Esophagus muscularis mucosa (tissue), 4 donors: ENCODE measurements around the gene TANC1. TPM values are rescaled to one million over a fixed set of nuclear protein-coding genes. Genes with fewer than 3 reads are reported as not detected.

ENCODE experiments used
- DNase-seq: peaks from one replicate; pipeline ENCODE4 v3.0.0-alpha.2; 2017; ENCODE audit errors: extremely low spot score
- H3K27ac ChIP-seq, 4 donors: fragments of 200-600 bp; sonication (generic); replicated peaks in 1 of 4; 1 replicate in 3 of 4; 2 replicates in 1 of 4; pipeline ENCODE4 v1.5.1; 2016 to 2019; ENCODE audit warnings: mild to moderate bottlenecking in 1 of 4
- H3K27me3 ChIP-seq, 4 donors: fragments of 200-600 bp; sonication (generic); one replicate each; pipeline versions ENCODE4 v1.5.1 to v1.6.0; 2016 to 2019
- H3K36me3 ChIP-seq, 4 donors: fragments of 200-600 bp; sonication (generic); one replicate each; pipeline ENCODE4 v1.5.1; 2016 to 2019
- H3K4me1 ChIP-seq, 4 donors: fragments of 200-600 bp; sonication (generic); one replicate each; pipeline ENCODE4 v1.5.1; 2016 to 2019
- H3K4me3 ChIP-seq, 4 donors: fragments of 200-600 bp; sonication (generic); 1 replicate in 2 of 4; 2 replicates in 2 of 4; pipeline ENCODE4 v1.5.1; 2016 to 2019; ENCODE audit warnings: mild to moderate bottlenecking in 4 of 4, moderate library complexity in 1 of 4
- H3K9me3 ChIP-seq, 4 donors: fragments of 200-600 bp; sonication (generic); 1 replicate in 3 of 4; 2 replicates in 1 of 4; pipeline ENCODE4 v1.5.1; 2016 to 2019
- EP300 ChIP-seq: sonication (generic); formaldehyde crosslinking; IDR thresholded peaks from one replicate; pipeline ENCODE4 v1.6.1; 2017; ENCODE audit warnings: antibody characterized with exemption
- POLR2A ChIP-seq: fragments of 450-650 bp; IDR thresholded peaks from one replicate; pipeline ENCODE4 v1.6.1; 2017; ENCODE audit warnings: antibody characterized with exemption, moderate library complexity, mild to moderate bottlenecking, low read depth
- POLR2AphosphoS5 ChIP-seq, 2 donors: sonication (generic); formaldehyde crosslinking; IDR thresholded peaks; one replicate each; pipeline ENCODE4 v1.6.1; 2017; ENCODE audit warnings: antibody characterized with exemption in 2 of 2
- WGBS: methylation state at CpG from one replicate; pipeline ENCODE4 v1.1.5; 2018; 5-methylcytosine and 5-hydroxymethylcytosine counted together
- intact Hi-C: fragments of 100-400 bp; cut with DNase I; formaldehyde crosslinking; loops from one replicate; pipeline ENCODE4 v1.15.1; 2023
- total RNA-seq, 4 donors: library from RNA; depleted of rRNA; stranded (reverse); fragments of >200 nt; gene quantifications; one replicate each; pipeline versions ENCODE4 v1.1.0 to v1.2.1, GENCODE V29; 2016
- TF ChIP-seq, protein P1 (sequence below), 3 experiments: fragments of 200-600 bp in 2 of 3; fragments of 450-650 bp in 1 of 3; sonication (generic) in 2 of 3; IDR thresholded peaks; one replicate each; pipeline ENCODE4 v1.5.1; 2017 to 2019; ENCODE audit warnings: antibody characterized with exemption in 3 of 3, mild to moderate bottlenecking in 2 of 3, moderate library complexity in 1 of 3

Gene TANC1
- total RNA-seq, 4 donors from 2014 or later = 34.3 to 54.0 (median 52.9) TPM

DNA sequence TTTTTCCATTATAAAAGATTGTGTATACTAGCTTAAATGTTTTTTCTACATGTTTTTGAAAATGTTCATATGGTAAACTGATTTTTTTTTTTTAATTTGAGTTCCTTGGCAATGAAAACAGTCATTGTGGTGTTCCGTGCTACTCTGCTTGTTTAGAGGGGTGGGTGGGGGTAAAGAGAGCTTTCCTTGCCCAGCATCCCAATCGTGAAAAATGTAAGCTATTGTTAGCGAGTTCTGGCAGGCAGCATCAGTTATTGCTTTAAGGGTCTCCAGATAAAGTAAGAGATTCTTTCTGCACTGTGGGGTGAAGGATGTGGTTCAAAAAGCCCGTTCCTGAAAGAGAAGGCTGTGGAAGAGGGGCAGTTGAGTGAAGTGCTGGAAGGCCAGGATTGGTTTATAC, 118.4 kb downstream of the TANC1 start:
- Histone ChIP-seq H3K36me3 (no peaks in the 10 kb centered on the region), H3K4me3 (no peak overlapping the region), H3K27ac (peak overlapping the region in 3 of 4 donors; percentile 39 to 79 (median 78)), H3K9me3 (no peaks in the 10 kb centered on the region), H3K27me3 (no peaks in the 10 kb centered on the region), H3K4me1 (peaks cover 83 to 97% (median 96%) of the 10 kb centered on the region in 4 donors)
- intact Hi-C loops = no loop called here
- 62% methylated on average over 4 of the region's 4 CpGs for WGBS
- no peak for DNase-seq
- TF ChIP-seq EP300 (no peak), POLR2A (no peak), POLR2AphosphoS5 (IDR thresholded peaks at IDR 0.05) (no peak)
- TF ChIP-seq, protein P1, sequence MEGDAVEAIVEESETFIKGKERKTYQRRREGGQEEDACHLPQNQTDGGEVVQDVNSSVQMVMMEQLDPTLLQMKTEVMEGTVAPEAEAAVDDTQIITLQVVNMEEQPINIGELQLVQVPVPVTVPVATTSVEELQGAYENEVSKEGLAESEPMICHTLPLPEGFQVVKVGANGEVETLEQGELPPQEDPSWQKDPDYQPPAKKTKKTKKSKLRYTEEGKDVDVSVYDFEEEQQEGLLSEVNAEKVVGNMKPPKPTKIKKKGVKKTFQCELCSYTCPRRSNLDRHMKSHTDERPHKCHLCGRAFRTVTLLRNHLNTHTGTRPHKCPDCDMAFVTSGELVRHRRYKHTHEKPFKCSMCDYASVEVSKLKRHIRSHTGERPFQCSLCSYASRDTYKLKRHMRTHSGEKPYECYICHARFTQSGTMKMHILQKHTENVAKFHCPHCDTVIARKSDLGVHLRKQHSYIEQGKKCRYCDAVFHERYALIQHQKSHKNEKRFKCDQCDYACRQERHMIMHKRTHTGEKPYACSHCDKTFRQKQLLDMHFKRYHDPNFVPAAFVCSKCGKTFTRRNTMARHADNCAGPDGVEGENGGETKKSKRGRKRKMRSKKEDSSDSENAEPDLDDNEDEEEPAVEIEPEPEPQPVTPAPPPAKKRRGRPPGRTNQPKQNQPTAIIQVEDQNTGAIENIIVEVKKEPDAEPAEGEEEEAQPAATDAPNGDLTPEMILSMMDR (IDR thresholded peaks at IDR 0.05) = no peak

DNA sequence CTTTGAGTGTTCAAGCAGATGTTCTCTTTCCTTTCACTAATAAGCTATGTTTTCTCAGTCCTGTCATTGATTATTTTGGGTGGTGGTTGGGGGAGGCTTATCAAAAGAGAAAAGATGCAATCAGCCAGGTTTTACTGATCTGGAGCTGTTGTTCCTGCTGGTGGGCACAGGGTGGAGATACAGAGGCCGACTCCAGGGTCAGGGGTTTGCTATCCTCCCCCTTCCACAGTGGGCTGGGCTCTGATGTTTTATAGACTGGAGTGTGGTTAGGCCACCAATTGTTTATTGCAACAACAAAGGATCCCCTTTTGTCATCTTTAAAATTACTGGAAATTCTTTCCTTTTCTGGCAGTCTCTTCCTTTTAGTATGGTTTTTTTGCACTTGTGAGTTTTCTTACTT, 120.5 kb downstream of the TANC1 start:
- Histone ChIP-seq H3K4me1 (peaks cover 93 to 98% (median 96%) of the 10 kb centered on the region in 4 donors), H3K4me3 (no peak overlapping the region), H3K27me3 (no peaks in the 10 kb centered on the region), H3K9me3 (no peaks in the 10 kb centered on the region), H3K27ac (peak overlapping the region; percentile 76 to 79 (median 78)), H3K36me3 (no peaks in the 10 kb centered on the region)
- DNase-seq = no peak
- 81% methylated on average over 1 of the region's 1 CpG for WGBS
- no peak for TF ChIP-seq POLR2A
- TF ChIP-seq POLR2AphosphoS5 (IDR thresholded peaks at IDR 0.05) = no peak
- no peak for TF ChIP-seq EP300
- TF ChIP-seq, protein P1 (IDR thresholded peaks at IDR 0.05) = no peak
- intact Hi-C loops = no loop called here

DNA sequence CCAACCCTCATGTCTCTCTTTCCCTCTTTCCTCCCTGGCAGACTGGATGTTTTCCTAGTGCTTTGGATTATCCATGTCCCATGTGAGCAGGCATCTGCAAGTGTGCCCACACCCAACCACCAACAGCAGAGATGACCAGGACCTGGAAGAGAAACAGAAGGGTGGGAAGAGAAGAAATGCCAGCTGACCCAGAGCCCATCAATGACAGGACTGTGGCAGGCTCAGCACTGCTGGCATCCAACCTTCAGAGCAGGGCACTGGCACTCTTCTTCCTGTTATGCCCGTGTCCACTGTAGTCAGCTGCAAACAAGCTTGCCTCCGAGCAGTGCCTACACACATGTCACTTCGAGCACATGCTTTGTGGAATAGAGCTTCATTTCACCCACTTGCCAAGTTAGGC, 121.1 kb downstream of the TANC1 start:
- H3K27ac ChIP-seq = peak overlapping the region; percentile 76 to 79 (median 78)

DNA sequence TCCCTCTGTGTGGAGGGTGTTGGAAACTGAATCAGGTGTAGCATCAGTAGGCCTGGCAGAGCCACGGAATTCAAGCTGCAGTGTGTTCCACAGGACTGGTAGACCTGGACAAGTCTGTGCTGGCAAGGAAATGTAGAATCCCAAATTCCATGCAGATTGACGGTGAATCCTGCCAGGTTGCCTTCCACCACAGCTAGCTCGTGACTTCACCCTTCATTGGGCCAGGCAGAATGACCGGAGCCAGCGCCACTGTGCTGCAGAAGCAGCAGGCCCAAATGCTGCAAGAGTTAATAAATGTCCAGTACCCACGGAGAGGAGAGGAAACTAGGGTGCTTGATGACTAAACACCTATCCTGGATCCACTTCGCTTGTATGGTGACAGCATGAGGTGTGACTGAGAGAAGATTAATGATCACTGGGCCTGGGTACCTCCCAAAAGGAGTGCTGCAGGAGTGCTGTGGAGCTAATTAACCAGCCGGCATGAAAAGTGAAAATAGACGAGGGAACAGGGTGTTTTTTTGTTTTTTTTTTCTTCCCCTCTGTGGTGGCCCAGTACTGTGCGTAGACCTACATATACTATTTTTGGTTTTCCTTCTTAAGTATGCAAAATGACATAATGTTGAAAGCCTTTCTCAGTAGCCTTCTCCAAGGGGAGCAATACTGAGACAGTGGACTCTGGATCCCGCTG, 122.2 kb downstream of the TANC1 start:
- intact Hi-C loops = no loop called here
- H3K4me1 ChIP-seq = peaks cover 90 to 96% (median 95%) of the 10 kb centered on the region in 4 donors
- WGBS = 30% methylated on average over 6 of the region's 11 CpGs

More for the DNA sequence above, 121.1 kb downstream of the TANC1 start:
- H3K27me3 ChIP-seq = no peaks in the 10 kb centered on the region
- TF ChIP-seq POLR2AphosphoS5 (IDR thresholded peaks at IDR 0.05) = no peak
- no peak for TF ChIP-seq EP300
- TF ChIP-seq, protein P1 (IDR thresholded peaks at IDR 0.05) = no peak
- no peak for TF ChIP-seq POLR2A
- H3K4me1 ChIP-seq = peaks cover 93 to 99% (median 97%) of the 10 kb centered on the region in 4 donors
- intact Hi-C loops = no loop called here
- no peaks in the 10 kb centered on the region for H3K36me3 ChIP-seq
- no peak overlapping the region for H3K4me3 ChIP-seq
- H3K9me3 ChIP-seq = no peaks in the 10 kb centered on the region
- no peak for DNase-seq
- 67% methylated on average over 2 of the region's 3 CpGs for WGBS

DNA sequence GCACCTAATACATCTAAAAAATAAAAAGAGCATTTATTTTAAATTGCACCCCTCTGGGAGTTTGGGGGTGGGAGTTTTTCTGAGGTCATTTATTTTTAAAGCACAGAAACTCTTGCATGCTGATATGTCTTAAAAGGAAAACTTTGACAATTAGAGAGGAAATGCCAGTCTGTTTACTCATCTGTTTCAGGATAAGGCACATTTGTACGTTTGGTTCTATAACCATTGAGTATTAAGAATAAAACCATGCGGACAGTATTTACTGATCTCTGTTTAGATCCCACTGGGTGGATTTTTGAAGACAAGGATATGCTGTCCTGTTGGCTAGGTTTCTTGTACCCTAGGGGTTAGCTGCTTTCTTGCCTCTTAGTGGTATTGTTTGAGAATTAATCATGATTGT, 122.9 kb downstream of the TANC1 start:
- H3K4me1 ChIP-seq = peaks cover 83 to 89% (median 88%) of the 10 kb centered on the region in 4 donors
- peaks cover 0 to 2% (median 1%) of the 10 kb centered on the region in 4 donors for H3K9me3 ChIP-seq
- H3K4me3 ChIP-seq = no peak overlapping the region
- no peaks in the 10 kb centered on the region for H3K27me3 ChIP-seq
- no peaks in the 10 kb centered on the region for H3K36me3 ChIP-seq
- intact Hi-C loops = no loop called here
- 21% methylated on average over 2 of the region's 2 CpGs for WGBS
- DNase-seq = no peak
- TF ChIP-seq, protein P1 (IDR thresholded peaks at IDR 0.05) = no peak
- TF ChIP-seq EP300 (no peak), POLR2A (no peak), POLR2AphosphoS5 (IDR thresholded peaks at IDR 0.05) (no peak)
- H3K27ac ChIP-seq = peak overlapping the region; percentile 76 to 79 (median 78)

More for the DNA sequence above, 122.2 kb downstream of the TANC1 start:
- DNase-seq = no peak
- Histone ChIP-seq H3K4me3 (no peak overlapping the region), H3K27ac (peak overlapping the region; percentile 76 to 79 (median 78)), H3K36me3 (no peaks in the 10 kb centered on the region), H3K27me3 (no peaks in the 10 kb centered on the region), H3K9me3 (no peaks in the 10 kb centered on the region)
- TF ChIP-seq POLR2AphosphoS5 (IDR thresholded peaks at IDR 0.05) (peak in 1 of 2 donors; percentile 6), EP300 (no peak)
